Chondrocyte (in vitro differentiated cells): ENCODE results near the gene ASIC2. TPM values are rescaled to one million over a fixed set of nuclear protein-coding genes. Genes with fewer than 3 reads are reported as not detected.

Experiments
- DNase-seq: peaks from one replicate; pipeline ENCODE4 v3.0.0; 2021; ENCODE audit warnings: mixed read lengths, low spot score
- H3K27ac Mint-ChIP-seq: one replicate; pipeline ENCODE4 v1.8.0; 2021; ENCODE audit warnings: mild to moderate bottlenecking, moderate library complexity, mixed read lengths; ENCODE audit not compliant: unreplicated experiment
- H3K27me3 Mint-ChIP-seq: 2 replicates; pipeline ENCODE4 v1.8.0; 2021; ENCODE audit warnings: low read depth, mixed read lengths
- H3K36me3 Mint-ChIP-seq: 2 replicates; pipeline ENCODE4 v1.8.0; 2021; ENCODE audit warnings: low read depth, mixed read lengths
- H3K4me1 Mint-ChIP-seq: 2 replicates; pipeline ENCODE4 v1.8.0; 2021; ENCODE audit warnings: low read depth, mild to moderate bottlenecking, mixed read lengths
- H3K4me3 Mint-ChIP-seq: one replicate; pipeline ENCODE4 v1.8.0; 2021; ENCODE audit warnings: mild to moderate bottlenecking, moderate library complexity, mixed read lengths; ENCODE audit not compliant: unreplicated experiment
- H3K9me3 Mint-ChIP-seq: 2 replicates; pipeline ENCODE4 v1.8.0; 2021; ENCODE audit warnings: low read depth, mixed read lengths
- CTCF ChIP-seq: fragments of 200-600 bp; sonication (generic); IDR thresholded peaks from 2 replicates; pipeline ENCODE4 v1.5.0; 2021; ENCODE audit warnings: antibody characterized with exemption, mild to moderate bottlenecking, moderate library complexity
- total RNA-seq: library from RNA; stranded (reverse); gene quantifications from 3 replicates; pipeline ENCODE4 v1.2.1, GENCODE V29; 2021

The ASIC2 gene
- total RNA-seq, 1 donor from 2014 or later = not detected

GRCh38 chr17:33198954-33199353 lies 94.1 kb downstream of the ASIC2 start:
- no peak overlapping the region for H3K4me3 Mint-ChIP-seq

GRCh38 chr17:33197342-33197741 lies 95.8 kb downstream of the ASIC2 start:
- no peak overlapping the region for H3K27ac Mint-ChIP-seq
- no peak for TF ChIP-seq CTCF
- H3K27me3 Mint-ChIP-seq = peaks cover 2% of the 10 kb centered on the region
- H3K4me3 Mint-ChIP-seq = no peak overlapping the region
- H3K36me3 Mint-ChIP-seq = no peaks in the 10 kb centered on the region
- no peaks in the 10 kb centered on the region for H3K9me3 Mint-ChIP-seq
- no peaks in the 10 kb centered on the region for H3K4me1 Mint-ChIP-seq
- no peak for DNase-seq

More at GRCh38 chr17:33198954-33199353, 94.1 kb downstream of the ASIC2 start:
- Mint-ChIP-seq H3K27ac (no peak overlapping the region), H3K9me3 (no peaks in the 10 kb centered on the region), H3K36me3 (no peaks in the 10 kb centered on the region), H3K4me1 (no peaks in the 10 kb centered on the region), H3K27me3 (peaks cover 4% of the 10 kb centered on the region)
- no peak for TF ChIP-seq CTCF
- DNase-seq = no peak

GRCh38 chr17:33196883-33197282 lies 96.2 kb downstream of the ASIC2 start:
- Mint-ChIP-seq H3K4me1 (no peaks in the 10 kb centered on the region), H3K27me3 (no peaks in the 10 kb centered on the region), H3K36me3 (no peaks in the 10 kb centered on the region), H3K9me3 (no peaks in the 10 kb centered on the region), H3K4me3 (no peak overlapping the region), H3K27ac (no peak overlapping the region)
- TF ChIP-seq CTCF = no peak
- DNase-seq = no peak

DNA sequence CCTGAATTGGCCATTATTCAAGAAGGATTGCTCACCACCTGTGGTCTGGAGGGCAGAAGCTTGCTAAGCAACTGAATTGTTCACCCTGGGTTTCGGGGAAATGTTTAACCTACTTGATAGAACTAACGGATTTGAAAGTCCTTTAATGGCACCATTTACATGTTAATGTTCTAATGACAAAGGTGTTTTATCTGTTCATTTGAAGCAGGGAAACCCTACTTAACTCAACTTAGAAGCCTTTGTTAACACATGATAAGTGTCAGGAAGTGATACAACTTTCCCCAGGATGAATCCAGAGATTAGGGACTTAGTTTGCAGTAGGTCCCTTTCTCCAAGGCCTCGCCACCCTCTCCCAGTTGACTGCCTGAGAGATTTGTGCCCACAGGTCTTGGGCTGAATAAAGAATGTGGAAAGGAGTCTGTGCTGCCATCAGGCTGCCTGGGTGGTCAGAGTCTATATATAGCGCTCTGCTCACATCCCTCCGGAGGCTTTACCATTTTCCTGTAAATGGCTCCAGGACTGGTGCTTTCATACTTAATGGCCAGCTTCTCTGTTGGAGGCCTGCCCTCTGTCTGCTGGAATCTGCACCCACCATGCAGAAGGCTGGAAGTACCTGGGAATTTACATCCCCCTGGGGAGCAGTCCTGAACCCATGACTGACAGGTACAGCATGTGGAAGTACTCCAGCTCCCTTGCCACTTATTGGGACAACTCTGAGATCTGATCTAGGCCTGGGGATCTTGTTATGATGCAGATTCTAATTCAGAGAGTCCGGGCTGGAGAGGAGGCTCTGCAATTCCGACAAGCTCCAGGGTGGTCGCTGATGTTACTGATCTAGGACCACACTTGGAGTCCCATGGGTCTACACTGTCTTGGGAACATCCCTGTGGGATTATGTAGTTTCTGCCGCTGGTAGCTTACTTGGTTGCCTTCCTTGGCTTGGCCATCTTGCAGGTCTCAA lies 99.9 kb downstream of the ASIC2 start:
- DNase-seq = no peak
- Mint-ChIP-seq H3K27me3 (peaks cover 16% of the 10 kb centered on the region), H3K9me3 (no peaks in the 10 kb centered on the region), H3K27ac (no peak overlapping the region), H3K4me1 (no peaks in the 10 kb centered on the region), H3K4me3 (no peak overlapping the region), H3K36me3 (no peaks in the 10 kb centered on the region)
- no peak for TF ChIP-seq CTCF

DNA sequence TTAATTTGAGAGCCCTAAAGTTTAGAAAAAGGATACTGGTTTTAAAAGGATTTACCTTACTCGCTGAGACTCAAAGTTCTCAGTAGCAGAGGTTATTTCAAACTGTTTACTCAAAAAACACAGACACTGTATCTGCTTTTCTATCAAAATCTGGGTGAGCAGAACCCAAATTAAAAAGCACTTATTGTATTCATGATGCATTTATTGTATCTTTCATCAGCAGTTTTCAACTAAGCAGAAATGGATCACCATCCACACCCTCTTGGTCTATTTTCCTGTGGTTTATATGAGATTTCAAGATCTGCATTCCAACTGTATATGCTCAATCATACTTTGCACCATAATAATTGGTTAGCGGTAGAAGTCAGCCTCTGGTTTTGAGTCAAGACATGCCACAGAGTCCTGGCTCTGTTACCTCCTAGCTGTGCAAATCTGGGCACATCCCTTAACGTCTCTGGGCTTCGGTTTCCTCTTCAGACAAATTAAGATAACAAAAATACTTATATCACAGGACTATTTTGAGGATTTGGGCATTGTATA lies 109.5 kb downstream of the ASIC2 start:
- Mint-ChIP-seq H3K36me3 (no peaks in the 10 kb centered on the region), H3K4me3 (no peak overlapping the region), H3K4me1 (no peaks in the 10 kb centered on the region)

More for the DNA sequence above, 109.5 kb downstream of the ASIC2 start:
- no peak for TF ChIP-seq CTCF
- Mint-ChIP-seq H3K9me3 (no peaks in the 10 kb centered on the region), H3K27me3 (peaks cover 29% of the 10 kb centered on the region), H3K27ac (no peak overlapping the region)
- no peak for DNase-seq
